ENCODE results near the gene C19orf73.

Gene C19orf73

GRCh38 chr19:49118565-49119410 lies at the start of gene C19orf73:
TSS of gene C19orf73 (minus strand) at chr19:49119143. CDS start at chr19:49119022, 121 bp downstream.
- peak; percentile 91 to 97 for DNase-seq

GRCh38 chr19:49168421-49168820 lies 49.5 kb upstream of the C19orf73 start:
- no peak for DNase-seq

- no peak for DNase-seq
Observed at GRCh38 chr19:49167857-49168409, 49.0 kb upstream of the C19orf73 start.

- no peak for DNase-seq
Observed at GRCh38 chr19:49165865-49166301, 46.9 kb upstream of the C19orf73 start.

GRCh38 chr19:49165111-49165750 lies 46.3 kb upstream of the C19orf73 start:
- DNase-seq = no peak

- no peak for DNase-seq
Observed at GRCh38 chr19:49161987-49162386, 43.0 kb upstream of the C19orf73 start.

GRCh38 chr19:49160450-49161189 lies 41.7 kb upstream of the C19orf73 start:
- no peak for DNase-seq

- peak; percentile 76 to 90 for DNase-seq
Observed at GRCh38 chr19:49157445-49158224, 38.7 kb upstream of the C19orf73 start, which contains the start of gene TRPM4. TSS of gene TRPM4 (plus strand) at chr19:49157792. CDS start at chr19:49157867, 75 bp downstream.

GRCh38 chr19:49155820-49156346 lies 36.9 kb upstream of the C19orf73 start:
- no peak for DNase-seq

- DNase-seq = no peak
Observed at GRCh38 chr19:49155005-49155819, 36.3 kb upstream of the C19orf73 start, which contains the start of gene HRC. TSS of gene HRC (minus strand) at chr19:49155396. CDS start at chr19:49155237, 159 bp downstream.

- no peak for DNase-seq
Observed at GRCh38 chr19:49154279-49154678, 35.3 kb upstream of the C19orf73 start.

GRCh38 chr19:49153167-49153809 lies 34.3 kb upstream of the C19orf73 start:
- DNase-seq = no peak

- no peak for DNase-seq
Observed at GRCh38 chr19:49152119-49152550, 33.2 kb upstream of the C19orf73 start.

GRCh38 chr19:49151267-49152118 lies 32.5 kb upstream of the C19orf73 start:
- peak; percentile 96 to 99 for DNase-seq

- no peak for DNase-seq
Observed at GRCh38 chr19:49150944-49151243, 32.0 kb upstream of the C19orf73 start.

GRCh38 chr19:49150106-49150943 lies 31.4 kb upstream of the C19orf73 start:
- peak; percentile 90 to 96 for DNase-seq

GRCh38 chr19:49149652-49150105 lies 30.7 kb upstream of the C19orf73 start:
- DNase-seq = peak; percentile 55 to 94
